GM23338 (cell line): Measurements from ENCODE around the gene AVPR1B. TPM values are rescaled to one million over a fixed set of nuclear protein-coding genes. Genes with fewer than 3 reads are reported as not detected.

Source experiments
- ATAC-seq: fragments of 200-7000 bp; cut with Tn5 transposase; 3 replicates; pipeline ENCODE4 v1.9.1; 2020
- DNase-seq: peaks from one replicate; pipeline ENCODE4 v3.0.0-alpha.2; 2015; ENCODE audit warnings: low spot score
- H2AFZ ChIP-seq: fragments of 200-600 bp; sonication (generic); 2 replicates; pipeline ENCODE4 v1.8.0; 2016; ENCODE audit warnings: antibody characterized with exemption, mild to moderate bottlenecking, moderate library complexity
- H3F3A ChIP-seq: fragments of 200-600 bp; sonication (generic); replicated peaks from 2 replicates; pipeline ENCODE4 v1.8.0; 2017; ENCODE audit warnings: antibody characterized with exemption, mixed run types, low read depth
- H3K27ac ChIP-seq: fragments of 200-600 bp; sonication (generic); 2 replicates; pipeline ENCODE4 v1.6.1; 2016; ENCODE audit warnings: low read depth
- H3K27me3 ChIP-seq: fragments of 200-600 bp; sonication (generic); 2 replicates; pipeline ENCODE4 v1.8.0; 2016; ENCODE audit warnings: mild to moderate bottlenecking, mixed run types, moderate library complexity; ENCODE audit not compliant: insufficient read depth
- H3K36me3 ChIP-seq: fragments of 200-600 bp; sonication (generic); 2 replicates; pipeline ENCODE4 v1.8.0; 2016; ENCODE audit warnings: mild to moderate bottlenecking; ENCODE audit not compliant: insufficient read depth
- H3K4me1 ChIP-seq: fragments of 200-600 bp; sonication (generic); 2 replicates; pipeline ENCODE4 v1.8.0; 2016; ENCODE audit warnings: mild to moderate bottlenecking, moderate library complexity; ENCODE audit not compliant: insufficient read depth
- H3K4me2 ChIP-seq: fragments of 200-600 bp; sonication (generic); 2 replicates; pipeline ENCODE4 v1.7.1; 2017; ENCODE audit warnings: mixed run types
- H3K4me3 ChIP-seq: fragments of 200-600 bp; sonication (generic); 2 replicates; pipeline ENCODE4 v1.6.1; 2016; ENCODE audit warnings: mixed run types
- H3K79me2 ChIP-seq: fragments of 200-600 bp; sonication (generic); replicated peaks from 2 replicates; pipeline ENCODE4 v1.8.0; 2017; ENCODE audit warnings: mild to moderate bottlenecking; ENCODE audit not compliant: insufficient read depth
- H3K9me2 ChIP-seq: fragments of 200-600 bp; sonication (generic); 2 replicates; pipeline ENCODE4 v1.8.0; 2017; ENCODE audit not compliant: insufficient read depth
- H4K20me1 ChIP-seq: fragments of 200-600 bp; sonication (generic); replicated peaks from 2 replicates; pipeline ENCODE4 v1.8.0; 2017; ENCODE audit warnings: mild to moderate bottlenecking; ENCODE audit not compliant: insufficient read depth
- H3K27ac Mint-ChIP-seq: 2 replicates; pipeline ENCODE4 v1.8.0; 2020; ENCODE audit warnings: inconsistent platforms, mild to moderate bottlenecking, moderate library complexity, mixed read lengths
- H3K27me3 Mint-ChIP-seq: 3 replicates; pipeline ENCODE4 v1.8.0; 2022; ENCODE audit warnings: low read depth, mild to moderate bottlenecking, moderate library complexity, mixed read lengths, inconsistent platforms; ENCODE audit not compliant: insufficient read depth, poor library complexity
- H3K36me3 Mint-ChIP-seq: 3 replicates; pipeline ENCODE4 v1.8.0; 2021; ENCODE audit warnings: low read depth, mild to moderate bottlenecking, inconsistent platforms, moderate library complexity, mixed read lengths
- H3K4me1 Mint-ChIP-seq: 3 replicates; pipeline ENCODE4 v1.8.0; 2020; ENCODE audit warnings: mild to moderate bottlenecking, inconsistent platforms, mixed read lengths
- H3K4me3 Mint-ChIP-seq: 3 replicates; pipeline ENCODE4 v1.8.0; 2021; ENCODE audit warnings: moderate library complexity, mild to moderate bottlenecking, inconsistent platforms, mixed read lengths
- H3K9me3 Mint-ChIP-seq: 3 replicates; pipeline ENCODE4 v1.8.0; 2020; ENCODE audit warnings: moderate library complexity, mild to moderate bottlenecking, inconsistent platforms, mixed read lengths
- EZH2 ChIP-seq: fragments of 200-600 bp; sonication (generic); IDR thresholded peaks from one replicate; pipeline ENCODE4 v1.8.0; 2017; ENCODE audit warnings: antibody characterized with exemption, mild to moderate bottlenecking, low read depth; ENCODE audit not compliant: unreplicated experiment
- EZH2phosphoT487 ChIP-seq: fragments of 200-600 bp; sonication (generic); IDR thresholded peaks from one replicate; pipeline ENCODE4 v1.8.1; 2018; ENCODE audit warnings: antibody characterized with exemption; ENCODE audit not compliant: unreplicated experiment
- JUNB ChIP-seq: IDR thresholded peaks from one replicate; pipeline ENCODE4 v1.6.1; 2016; ENCODE audit warnings: antibody characterized with exemption; ENCODE audit not compliant: unreplicated experiment
- POLR2AphosphoS5 ChIP-seq: IDR thresholded peaks from 2 replicates; pipeline ENCODE4 v1.6.1; 2016; ENCODE audit warnings: antibody characterized with exemption, low read depth
- ZNF331 ChIP-seq: fragments of 250-450 bp; sonication (Bioruptor Pico); IDR thresholded peaks from 2 replicates; pipeline ENCODE4 v1.5.0; 2020; ENCODE audit warnings: low read depth, mild to moderate bottlenecking, moderate library complexity
- polyA plus RNA-seq: library from polyadenylated mRNA; unstranded; fragments of >200 nt; fragmentation: Nextera tagmentation; extraction: Ambion mirVana; gene quantifications from 2 replicates; pipeline ENCODE4 v1.2.1, GENCODE V29; 2016
- total RNA-seq: library from RNA; depleted of rRNA; stranded (reverse); fragments of >200 nt; shearing (Covaris generic); gene quantifications from 2 replicates; pipeline ENCODE4 v1.2.3, GENCODE V29; 2014
- TF ChIP-seq, protein P1 (sequence below): fragments of 250-450 bp; sonication (Bioruptor Pico); IDR thresholded peaks from 2 replicates; pipeline ENCODE4 v1.5.0; 2020; ENCODE audit warnings: mild to moderate bottlenecking, moderate library complexity
- TF ChIP-seq, protein P2 (sequence below): IDR thresholded peaks from one replicate; pipeline ENCODE4 v1.6.1; 2018; ENCODE audit warnings: antibody characterized with exemption; ENCODE audit not compliant: unreplicated experiment
- TF ChIP-seq, protein P3 (sequence below): IDR thresholded peaks from 2 replicates; pipeline ENCODE4 v1.6.1; 2016; ENCODE audit warnings: antibody characterized with exemption

The AVPR1B gene
- total and polyA plus RNA-seq, 2 experiments from 2014 or later = 0.24 to 0.52 TPM

DNA sequence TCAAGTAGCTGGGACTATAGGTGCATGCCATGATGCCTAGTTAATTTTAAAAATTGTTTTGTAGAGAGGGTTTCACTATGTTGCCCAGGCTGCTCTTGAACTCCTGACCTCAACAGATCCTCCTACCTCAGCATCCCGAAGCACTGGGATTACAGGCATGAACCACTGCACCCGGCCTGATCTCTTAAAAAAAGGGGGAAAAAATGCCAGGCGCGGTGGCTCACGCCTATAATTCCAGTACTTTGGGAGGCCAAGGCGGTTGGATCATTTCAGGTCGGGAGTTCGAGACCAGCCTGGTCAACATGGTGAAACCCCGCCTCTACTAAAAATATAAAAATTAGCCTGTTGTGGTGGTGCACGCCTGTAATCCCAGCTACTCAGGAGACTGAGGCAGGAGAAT is 13.2 kb downstream of the AVPR1B start:
- ATAC-seq = no peak
- Histone ChIP-seq H3K4me1 (no peaks in the 10 kb centered on the region), H3K27me3 (no peaks in the 10 kb centered on the region), H3K79me2 (no peaks in the 10 kb centered on the region), H3F3A (no peaks in the 10 kb centered on the region), H3K4me3 (no peak overlapping the region), H3K4me2 (no peak overlapping the region), H3K9me2 (no peaks in the 10 kb centered on the region), H4K20me1 (no peaks in the 10 kb centered on the region), H2AFZ (no peak overlapping the region), H3K27ac (no peak overlapping the region), H3K36me3 (no peaks in the 10 kb centered on the region)
- Mint-ChIP-seq H3K4me3 (no peak overlapping the region), H3K27me3 (peaks cover 5% of the 10 kb centered on the region), H3K27ac (no peak overlapping the region), H3K4me1 (no peaks in the 10 kb centered on the region), H3K9me3 (no peaks in the 10 kb centered on the region), H3K36me3 (no peaks in the 10 kb centered on the region)
- TF ChIP-seq, protein P1, sequence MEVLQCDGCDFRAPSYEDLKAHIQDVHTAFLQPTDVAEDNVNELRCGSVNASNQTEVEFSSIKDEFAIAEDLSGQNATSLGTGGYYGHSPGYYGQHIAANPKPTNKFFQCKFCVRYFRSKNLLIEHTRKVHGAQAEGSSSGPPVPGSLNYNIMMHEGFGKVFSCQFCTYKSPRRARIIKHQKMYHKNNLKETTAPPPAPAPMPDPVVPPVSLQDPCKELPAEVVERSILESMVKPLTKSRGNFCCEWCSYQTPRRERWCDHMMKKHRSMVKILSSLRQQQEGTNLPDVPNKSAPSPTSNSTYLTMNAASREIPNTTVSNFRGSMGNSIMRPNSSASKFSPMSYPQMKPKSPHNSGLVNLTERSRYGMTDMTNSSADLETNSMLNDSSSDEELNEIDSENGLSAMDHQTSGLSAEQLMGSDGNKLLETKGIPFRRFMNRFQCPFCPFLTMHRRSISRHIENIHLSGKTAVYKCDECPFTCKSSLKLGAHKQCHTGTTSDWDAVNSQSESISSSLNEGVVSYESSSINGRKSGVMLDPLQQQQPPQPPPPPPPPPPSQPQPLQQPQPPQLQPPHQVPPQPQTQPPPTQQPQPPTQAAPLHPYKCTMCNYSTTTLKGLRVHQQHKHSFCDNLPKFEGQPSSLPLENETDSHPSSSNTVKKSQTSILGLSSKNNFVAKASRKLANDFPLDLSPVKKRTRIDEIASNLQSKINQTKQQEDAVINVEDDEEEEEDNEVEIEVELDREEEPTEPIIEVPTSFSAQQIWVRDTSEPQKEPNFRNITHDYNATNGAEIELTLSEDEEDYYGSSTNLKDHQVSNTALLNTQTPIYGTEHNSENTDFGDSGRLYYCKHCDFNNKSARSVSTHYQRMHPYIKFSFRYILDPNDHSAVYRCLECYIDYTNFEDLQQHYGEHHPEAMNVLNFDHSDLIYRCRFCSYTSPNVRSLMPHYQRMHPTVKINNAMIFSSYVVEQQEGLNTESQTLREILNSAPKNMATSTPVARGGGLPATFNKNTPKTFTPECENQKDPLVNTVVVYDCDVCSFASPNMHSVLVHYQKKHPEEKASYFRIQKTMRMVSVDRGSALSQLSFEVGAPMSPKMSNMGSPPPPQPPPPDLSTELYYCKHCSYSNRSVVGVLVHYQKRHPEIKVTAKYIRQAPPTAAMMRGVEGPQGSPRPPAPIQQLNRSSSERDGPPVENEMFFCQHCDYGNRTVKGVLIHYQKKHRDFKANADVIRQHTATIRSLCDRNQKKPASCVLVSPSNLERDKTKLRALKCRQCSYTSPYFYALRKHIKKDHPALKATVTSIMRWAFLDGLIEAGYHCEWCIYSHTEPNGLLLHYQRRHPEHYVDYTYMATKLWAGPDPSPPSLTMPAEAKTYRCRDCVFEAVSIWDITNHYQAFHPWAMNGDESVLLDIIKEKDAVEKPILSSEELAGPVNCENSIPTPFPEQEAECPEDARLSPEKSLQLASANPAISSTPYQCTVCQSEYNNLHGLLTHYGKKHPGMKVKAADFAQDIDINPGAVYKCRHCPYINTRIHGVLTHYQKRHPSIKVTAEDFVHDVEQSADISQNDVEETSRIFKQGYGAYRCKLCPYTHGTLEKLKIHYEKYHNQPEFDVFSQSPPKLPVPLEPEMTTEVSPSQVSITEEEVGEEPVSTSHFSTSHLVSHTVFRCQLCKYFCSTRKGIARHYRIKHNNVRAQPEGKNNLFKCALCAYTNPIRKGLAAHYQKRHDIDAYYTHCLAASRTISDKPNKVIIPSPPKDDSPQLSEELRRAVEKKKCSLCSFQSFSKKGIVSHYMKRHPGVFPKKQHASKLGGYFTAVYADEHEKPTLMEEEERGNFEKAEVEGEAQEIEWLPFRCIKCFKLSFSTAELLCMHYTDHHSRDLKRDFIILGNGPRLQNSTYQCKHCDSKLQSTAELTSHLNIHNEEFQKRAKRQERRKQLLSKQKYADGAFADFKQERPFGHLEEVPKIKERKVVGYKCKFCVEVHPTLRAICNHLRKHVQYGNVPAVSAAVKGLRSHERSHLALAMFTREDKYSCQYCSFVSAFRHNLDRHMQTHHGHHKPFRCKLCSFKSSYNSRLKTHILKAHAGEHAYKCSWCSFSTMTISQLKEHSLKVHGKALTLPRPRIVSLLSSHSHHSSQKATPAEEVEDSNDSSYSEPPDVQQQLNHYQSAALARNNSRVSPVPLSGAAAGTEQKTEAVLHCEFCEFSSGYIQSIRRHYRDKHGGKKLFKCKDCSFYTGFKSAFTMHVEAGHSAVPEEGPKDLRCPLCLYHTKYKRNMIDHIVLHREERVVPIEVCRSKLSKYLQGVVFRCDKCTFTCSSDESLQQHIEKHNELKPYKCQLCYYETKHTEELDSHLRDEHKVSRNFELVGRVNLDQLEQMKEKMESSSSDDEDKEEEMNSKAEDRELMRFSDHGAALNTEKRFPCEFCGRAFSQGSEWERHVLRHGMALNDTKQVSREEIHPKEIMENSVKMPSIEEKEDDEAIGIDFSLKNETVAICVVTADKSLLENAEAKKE (CRISPR knock-in tag) = no peak
- TF ChIP-seq EZH2 = no peak
- no peak for TF ChIP-seq POLR2AphosphoS5
- DNase-seq = no peak

DNA sequence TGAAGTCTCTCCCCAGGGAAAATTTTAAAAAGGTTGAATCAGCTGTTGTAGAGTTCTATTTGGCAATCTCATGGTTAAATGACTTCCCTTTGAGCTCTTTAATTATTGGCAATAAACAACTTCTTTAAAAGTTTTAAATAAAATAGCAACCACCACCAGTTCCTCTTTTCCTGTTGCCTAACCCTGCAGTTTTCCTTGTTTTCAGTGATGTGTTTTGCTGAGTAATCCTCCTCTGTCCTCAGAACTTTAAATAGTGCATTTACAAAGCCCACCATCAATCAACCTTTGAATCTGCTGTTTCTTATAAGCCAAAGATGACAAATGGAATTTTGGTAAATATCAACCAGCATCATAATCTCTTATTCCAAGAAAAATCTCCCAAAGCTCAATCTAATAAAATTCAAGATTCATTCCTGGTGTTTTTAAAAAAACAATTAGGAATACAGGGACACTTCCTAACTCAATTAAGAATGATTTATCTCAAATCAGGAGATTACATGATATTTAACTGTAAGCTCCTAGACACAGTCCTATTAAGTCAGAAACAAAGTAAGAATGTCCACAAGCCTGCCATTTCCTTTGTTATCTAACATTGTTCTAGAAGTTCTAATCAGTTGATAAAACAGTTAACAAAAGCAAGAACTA is 14.8 kb downstream of the AVPR1B start:
- no peaks in the 10 kb centered on the region for H3K4me1 Mint-ChIP-seq
- Histone ChIP-seq H3K79me2 (no peaks in the 10 kb centered on the region), H2AFZ (no peak overlapping the region), H3K27ac (no peak overlapping the region), H3K4me1 (no peaks in the 10 kb centered on the region), H3F3A (no peaks in the 10 kb centered on the region), H3K36me3 (no peaks in the 10 kb centered on the region), H3K4me2 (no peak overlapping the region), H4K20me1 (no peaks in the 10 kb centered on the region), H3K9me2 (no peaks in the 10 kb centered on the region), H3K27me3 (no peaks in the 10 kb centered on the region), H3K4me3 (no peak overlapping the region)
- ATAC-seq (no peak), DNase-seq (no peak)
- H3K4me3 Mint-ChIP-seq = no peak overlapping the region
- H3K9me3 Mint-ChIP-seq = no peaks in the 10 kb centered on the region
- H3K27me3 Mint-ChIP-seq = peaks cover 5% of the 10 kb centered on the region
- 0 out of 2 replicates have a peak overlapping the region, but pooled peaks have one; percentile 8 for H3K27ac Mint-ChIP-seq
- no peaks in the 10 kb centered on the region for H3K36me3 Mint-ChIP-seq
- TF ChIP-seq ZNF331 (CRISPR knock-in tag) = no peak
- no peak for TF ChIP-seq EZH2phosphoT487
- TF ChIP-seq, protein P2, sequence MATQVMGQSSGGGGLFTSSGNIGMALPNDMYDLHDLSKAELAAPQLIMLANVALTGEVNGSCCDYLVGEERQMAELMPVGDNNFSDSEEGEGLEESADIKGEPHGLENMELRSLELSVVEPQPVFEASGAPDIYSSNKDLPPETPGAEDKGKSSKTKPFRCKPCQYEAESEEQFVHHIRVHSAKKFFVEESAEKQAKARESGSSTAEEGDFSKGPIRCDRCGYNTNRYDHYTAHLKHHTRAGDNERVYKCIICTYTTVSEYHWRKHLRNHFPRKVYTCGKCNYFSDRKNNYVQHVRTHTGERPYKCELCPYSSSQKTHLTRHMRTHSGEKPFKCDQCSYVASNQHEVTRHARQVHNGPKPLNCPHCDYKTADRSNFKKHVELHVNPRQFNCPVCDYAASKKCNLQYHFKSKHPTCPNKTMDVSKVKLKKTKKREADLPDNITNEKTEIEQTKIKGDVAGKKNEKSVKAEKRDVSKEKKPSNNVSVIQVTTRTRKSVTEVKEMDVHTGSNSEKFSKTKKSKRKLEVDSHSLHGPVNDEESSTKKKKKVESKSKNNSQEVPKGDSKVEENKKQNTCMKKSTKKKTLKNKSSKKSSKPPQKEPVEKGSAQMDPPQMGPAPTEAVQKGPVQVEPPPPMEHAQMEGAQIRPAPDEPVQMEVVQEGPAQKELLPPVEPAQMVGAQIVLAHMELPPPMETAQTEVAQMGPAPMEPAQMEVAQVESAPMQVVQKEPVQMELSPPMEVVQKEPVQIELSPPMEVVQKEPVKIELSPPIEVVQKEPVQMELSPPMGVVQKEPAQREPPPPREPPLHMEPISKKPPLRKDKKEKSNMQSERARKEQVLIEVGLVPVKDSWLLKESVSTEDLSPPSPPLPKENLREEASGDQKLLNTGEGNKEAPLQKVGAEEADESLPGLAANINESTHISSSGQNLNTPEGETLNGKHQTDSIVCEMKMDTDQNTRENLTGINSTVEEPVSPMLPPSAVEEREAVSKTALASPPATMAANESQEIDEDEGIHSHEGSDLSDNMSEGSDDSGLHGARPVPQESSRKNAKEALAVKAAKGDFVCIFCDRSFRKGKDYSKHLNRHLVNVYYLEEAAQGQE = no peak
- TF ChIP-seq, protein P3, sequence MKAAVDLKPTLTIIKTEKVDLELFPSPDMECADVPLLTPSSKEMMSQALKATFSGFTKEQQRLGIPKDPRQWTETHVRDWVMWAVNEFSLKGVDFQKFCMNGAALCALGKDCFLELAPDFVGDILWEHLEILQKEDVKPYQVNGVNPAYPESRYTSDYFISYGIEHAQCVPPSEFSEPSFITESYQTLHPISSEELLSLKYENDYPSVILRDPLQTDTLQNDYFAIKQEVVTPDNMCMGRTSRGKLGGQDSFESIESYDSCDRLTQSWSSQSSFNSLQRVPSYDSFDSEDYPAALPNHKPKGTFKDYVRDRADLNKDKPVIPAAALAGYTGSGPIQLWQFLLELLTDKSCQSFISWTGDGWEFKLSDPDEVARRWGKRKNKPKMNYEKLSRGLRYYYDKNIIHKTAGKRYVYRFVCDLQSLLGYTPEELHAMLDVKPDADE = no peak
- TF ChIP-seq EZH2 = no peak
- no peak for TF ChIP-seq JUNB
